Measurements from ENCODE around the gene ZNF214. TPM values are rescaled to one million over a fixed set of nuclear protein-coding genes. Genes with fewer than 3 reads are reported as not detected.

The ZNF214 gene
- total and polyA plus RNA-seq, 12 donors: 0.48 to 14.2 (median 1.8) TPM

GRCh38 chr11:7056828-7057513 is 36.8 kb upstream of the ZNF214 start:
- H3K36me3 ChIP-seq (replicated peaks in 1 of 2): no peaks in the 10 kb centered on the region
- no peaks in the 10 kb centered on the region for H3K27me3 ChIP-seq
- TF ChIP-seq CTCF (IDR thresholded peaks at IDR 0.05) (no peak), POLR2A (IDR thresholded peaks at IDR 0.05) (no peak)
- 60 to 72% (median 64%) methylated on average over 6 of the region's 6 CpGs for WGBS, 4 donors
- H3K9me3 ChIP-seq (replicated peaks in 1 of 3): no peaks in the 10 kb centered on the region
- H3K4me3 ChIP-seq: no peak overlapping the region
- intact Hi-C loops (cut with DNase I): no loop called here
- no peaks in the 10 kb centered on the region for H3K4me1 ChIP-seq (replicated peaks in 1 of 2)
- DNase-seq: no peak
- H3K27ac ChIP-seq: no peak overlapping the region

- Histone ChIP-seq H3K36me3 (replicated peaks in 1 of 2) (no peaks in the 10 kb centered on the region), H3K27me3 (no peaks in the 10 kb centered on the region), H3K9me3 (replicated peaks in 1 of 3) (no peaks in the 10 kb centered on the region), H3K27ac (no peak overlapping the region), H3K4me1 (replicated peaks in 1 of 2) (no peaks in the 10 kb centered on the region), H3K4me3 (no peak overlapping the region)
- no peak for DNase-seq
- intact Hi-C loops (cut with DNase I): no loop called here
- WGBS, 4 donors: 90 to 96% (median 93%) methylated on average over 1 of the region's 1 CpG
- TF ChIP-seq POLR2A (IDR thresholded peaks at IDR 0.05) (no peak), CTCF (IDR thresholded peaks at IDR 0.05) (no peak)
These were observed 30.0 kb upstream of the ZNF214 start for GRCh38 chr11:7050191-7050590.

DNA sequence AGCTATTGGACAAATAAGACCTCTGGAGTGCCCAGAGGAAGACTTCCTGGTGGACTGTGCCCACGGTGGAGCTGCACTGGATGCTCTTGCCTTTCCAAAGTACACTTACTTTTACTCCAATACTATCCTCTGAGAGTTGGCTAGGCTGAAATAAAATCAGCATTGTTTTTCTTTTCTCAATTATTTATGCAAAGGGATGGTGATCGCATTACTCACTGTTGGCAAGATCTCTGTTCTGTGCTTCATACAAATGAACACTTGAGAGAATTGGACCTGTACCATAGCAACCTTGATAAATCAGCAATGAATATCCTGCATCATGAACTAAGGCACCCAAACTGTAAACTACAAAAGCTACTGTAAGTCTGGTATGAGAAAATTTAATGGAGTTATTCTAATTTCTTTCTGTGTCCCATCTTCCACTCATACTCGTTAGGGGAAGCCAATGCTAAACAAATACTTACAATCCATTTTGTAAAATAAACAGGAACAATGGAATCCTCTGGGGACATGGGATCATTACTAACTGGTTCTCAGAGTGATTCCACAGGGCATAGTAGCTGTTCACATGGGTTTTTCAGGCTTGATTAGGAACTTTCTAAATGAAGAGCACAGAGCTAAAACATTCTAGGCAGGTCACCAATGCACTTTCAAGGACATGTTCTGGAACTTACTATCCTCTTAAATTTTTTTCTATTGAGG is 26.5 kb upstream of the ZNF214 start:
- Histone ChIP-seq H3K27me3 (no peaks in the 10 kb centered on the region), H3K9me3 (replicated peaks in 1 of 3) (no peaks in the 10 kb centered on the region), H3K27ac (no peak overlapping the region), H3K36me3 (replicated peaks in 1 of 2) (no peaks in the 10 kb centered on the region), H3K4me1 (replicated peaks in 1 of 2) (no peaks in the 10 kb centered on the region), H3K4me3 (no peak overlapping the region)
- DNase-seq: no peak
- intact Hi-C loops (cut with DNase I): no loop called here
- TF ChIP-seq POLR2A (IDR thresholded peaks at IDR 0.05) (no peak), CTCF (IDR thresholded peaks at IDR 0.05) (no peak)
- 55 to 66% (median 60%) methylated on average over 3 of the region's 3 CpGs for WGBS, 4 donors

- Histone ChIP-seq H3K9me3 (replicated peaks in 1 of 3) (no peaks in the 10 kb centered on the region), H3K4me3 (no peak overlapping the region), H3K27me3 (no peaks in the 10 kb centered on the region), H3K27ac (no peak overlapping the region), H3K36me3 (replicated peaks in 1 of 2) (no peaks in the 10 kb centered on the region), H3K4me1 (replicated peaks in 1 of 2) (no peaks in the 10 kb centered on the region)
- intact Hi-C loops (cut with DNase I): no loop called here
- WGBS, 4 donors: 70 to 80% (median 74%) methylated on average over 6 of the region's 6 CpGs
- TF ChIP-seq CTCF (IDR thresholded peaks at IDR 0.05) (no peak), POLR2A (IDR thresholded peaks at IDR 0.05) (no peak)
- no peak for DNase-seq
These were observed 13.9 kb upstream of the ZNF214 start for GRCh38 chr11:7034019-7034418.
